ENCODE data around the gene GNAL.

- TF ChIP-seq CTCF (IDR thresholded peaks at IDR 0.05 in 4 of 5, conservative IDR thresholded peaks at IDR 0.05 in 1 of 5) (no peak), POLR2A (IDR thresholded peaks at IDR 0.05) (no peak)
Measured at GRCh38 chr18:11807233-11807632, 118.2 kb downstream of the GNAL start.
